GM23248 (cell line): Measurements from ENCODE around the gene CABCOCO1. TPM values are rescaled to one million over a fixed set of nuclear protein-coding genes. Genes with fewer than 3 reads are reported as not detected.
"Not testable (repeated sequence)": the region's sequence is repeated elsewhere in the genome, so short reads cannot be mapped to it uniquely, and the experiment has no call there.

Experiments
- DNase-seq: peaks from one replicate; pipeline ENCODE4 v3.0.0-alpha.2; 2015
- H2AFZ ChIP-seq: fragments of 200-600 bp; sonication (generic); 2 replicates; pipeline ENCODE4 v1.6.1; 2016; ENCODE audit warnings: antibody characterized with exemption
- H3F3A ChIP-seq: fragments of 200-600 bp; sonication (generic); 2 replicates; pipeline ENCODE4 v1.6.1; 2016; ENCODE audit warnings: mild to moderate bottlenecking, antibody characterized with exemption, mixed run types; ENCODE audit not compliant: insufficient read depth
- H3K27ac ChIP-seq: fragments of 200-600 bp; sonication (generic); 2 replicates; pipeline ENCODE4 v1.5.1; 2016; ENCODE audit warnings: mild to moderate bottlenecking
- H3K27me3 ChIP-seq: fragments of 200-600 bp; sonication (generic); replicated peaks from 2 replicates; pipeline ENCODE4 v1.6.1; 2016; ENCODE audit warnings: mild to moderate bottlenecking; ENCODE audit not compliant: insufficient read depth
- H3K36me3 ChIP-seq: fragments of 200-600 bp; sonication (generic); 2 replicates; pipeline ENCODE4 v1.6.1; 2016; ENCODE audit warnings: low read depth, mild to moderate bottlenecking
- H3K4me1 ChIP-seq: fragments of 200-600 bp; sonication (generic); 2 replicates; pipeline ENCODE4 v1.6.1; 2016; ENCODE audit warnings: mild to moderate bottlenecking; ENCODE audit not compliant: insufficient read depth
- H3K4me2 ChIP-seq: fragments of 200-600 bp; sonication (generic); one replicate; pipeline ENCODE4 v1.6.1; 2016; ENCODE audit warnings: mild to moderate bottlenecking; ENCODE audit not compliant: unreplicated experiment
- H3K4me3 ChIP-seq: fragments of 200-600 bp; sonication (generic); 2 replicates; pipeline ENCODE4 v1.5.1; 2016; ENCODE audit warnings: mild to moderate bottlenecking
- H3K79me2 ChIP-seq: fragments of 200-600 bp; sonication (generic); 2 replicates; pipeline ENCODE4 v1.6.1; 2016; ENCODE audit warnings: mild to moderate bottlenecking; ENCODE audit not compliant: insufficient read depth
- H3K9ac ChIP-seq: fragments of 200-600 bp; sonication (generic); 2 replicates; pipeline ENCODE4 v1.6.1; 2016; ENCODE audit warnings: mild to moderate bottlenecking
- H3K9me2 ChIP-seq: fragments of 200-600 bp; sonication (generic); 2 replicates; pipeline ENCODE4 v1.6.1; 2016; ENCODE audit warnings: mixed run types, mild to moderate bottlenecking, moderate library complexity; ENCODE audit not compliant: insufficient read depth
- H3K9me3 ChIP-seq: fragments of 200-600 bp; sonication (generic); one replicate; pipeline ENCODE4 v1.6.1; 2017; ENCODE audit warnings: low read depth
- H4K20me1 ChIP-seq: fragments of 200-600 bp; sonication (generic); 2 replicates; pipeline ENCODE4 v1.6.0; 2016; ENCODE audit not compliant: insufficient read depth
- EZH2 ChIP-seq: fragments of 200-600 bp; sonication (generic); IDR thresholded peaks from 2 replicates; pipeline ENCODE4 v1.6.1; 2018; ENCODE audit warnings: antibody characterized with exemption, mild to moderate bottlenecking; ENCODE audit not compliant: insufficient read depth, poor library complexity, severe bottlenecking
- EZH2phosphoT487 ChIP-seq: fragments of 200-600 bp; sonication (generic); IDR thresholded peaks from 2 replicates; pipeline ENCODE4 v1.6.1; 2018; ENCODE audit warnings: antibody characterized with exemption, moderate library complexity, mild to moderate bottlenecking, low read depth; ENCODE audit not compliant: insufficient read depth
- WGBS, 2 experiments: methylation state at CpG; one replicate each; pipeline ENCODE4 v1.1.6; 2015 to 2017; ENCODE audit warnings: low lambda C conversion rate in 2 of 2, low coverage in 1 of 2; ENCODE audit errors: missing lambda C conversion rate in 2 of 2; 5-methylcytosine and 5-hydroxymethylcytosine counted together
- in situ Hi-C: fragments of 300-500 bp; cut with MboI; formaldehyde crosslinking; loops from 2 replicates; pipeline ENCODE4 v1.15.0; 2020
- polyA plus RNA-seq: library from polyadenylated mRNA; unstranded; fragments of >200 nt; fragmentation: Nextera tagmentation; extraction: Ambion mirVana; gene quantifications from 2 replicates; pipeline ENCODE4 v1.2.1, GENCODE V29; 2016
- total RNA-seq: library from RNA; depleted of rRNA; stranded (reverse); fragments of >200 nt; shearing (Covaris generic); gene quantifications from 2 replicates; pipeline ENCODE4 v1.2.3, GENCODE V29; 2014

Gene CABCOCO1
- total and polyA plus RNA-seq, 2 experiments from 2014 or later = 0.22 to 1.1 TPM

GRCh38 chr10:61733358-61733940 is 70.7 kb downstream of the CABCOCO1 start:
- H3K79me2 ChIP-seq = no peaks in the 10 kb centered on the region
- H3K36me3 ChIP-seq = no peaks in the 10 kb centered on the region
- no peaks in the 10 kb centered on the region for H3K9me3 ChIP-seq
- H3K4me1 ChIP-seq = no peaks in the 10 kb centered on the region
- no peak overlapping the region for H3K4me3 ChIP-seq
- H3K9me2 ChIP-seq = no peaks in the 10 kb centered on the region
- H3K4me2 ChIP-seq = no peak overlapping the region
- H3K27me3 ChIP-seq = no peaks in the 10 kb centered on the region
- 75 to 86% methylated on average over 1 of the region's 1 CpG for WGBS, 2 experiments
- no peak overlapping the region for H2AFZ ChIP-seq
- no peak overlapping the region for H3K9ac ChIP-seq
- in situ Hi-C loops = loop anchor here (10.0 to 25.0 kb wide), 3 partner anchors 449 to 921 kb away; no protein-coding TSS in a partner anchor
- no peaks in the 10 kb centered on the region for H3F3A ChIP-seq
- DNase-seq = peak; percentile 71
- no peak overlapping the region for H3K27ac ChIP-seq
- no peak for TF ChIP-seq EZH2
- TF ChIP-seq EZH2phosphoT487 = no peak
- H4K20me1 ChIP-seq = no peaks in the 10 kb centered on the region

GRCh38 chr10:61735882-61736281 is 73.2 kb downstream of the CABCOCO1 start:
- Histone ChIP-seq H4K20me1 (no peaks in the 10 kb centered on the region), H3K4me2 (no peak overlapping the region), H3K36me3 (no peaks in the 10 kb centered on the region), H2AFZ (no peak overlapping the region), H3K27ac (no peak overlapping the region), H3K9me2 (no peaks in the 10 kb centered on the region), H3K27me3 (no peaks in the 10 kb centered on the region), H3K4me1 (no peaks in the 10 kb centered on the region), H3K79me2 (no peaks in the 10 kb centered on the region), H3K4me3 (no peak overlapping the region), H3F3A (no peaks in the 10 kb centered on the region), H3K9me3 (no peaks in the 10 kb centered on the region), H3K9ac (no peak overlapping the region)
- TF ChIP-seq EZH2phosphoT487 (no peak), EZH2 (no peak)
- no peak for DNase-seq
- in situ Hi-C loops = loop anchor here (10.0 to 25.0 kb wide), 3 partner anchors 451 to 924 kb away; no protein-coding TSS in a partner anchor
- WGBS, 2 experiments = 82 to 87% methylated on average over 3 of the region's 3 CpGs

DNA sequence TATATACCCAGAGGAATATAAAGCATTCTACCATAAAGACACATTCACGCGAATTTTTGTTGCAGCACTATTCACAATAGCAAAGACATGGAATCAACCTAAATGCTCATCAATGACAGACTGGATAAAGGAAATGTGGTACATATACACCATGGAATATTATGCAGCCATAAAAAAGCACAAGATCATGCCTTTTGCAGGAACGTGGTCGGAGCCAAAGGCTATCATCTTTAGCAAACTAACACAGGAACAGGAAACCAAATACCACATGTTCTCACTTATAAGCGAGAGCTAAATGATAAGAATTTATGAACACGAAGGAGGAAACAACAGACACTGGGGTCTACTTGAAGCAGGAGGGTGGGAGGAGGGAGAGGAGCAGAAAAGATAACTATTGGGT is 74.7 kb downstream of the CABCOCO1 start:
- 86 to 89% methylated on average over 6 of the region's 6 CpGs for WGBS, 2 experiments
- in situ Hi-C loops = loop anchor here (10.0 to 25.0 kb wide), 3 partner anchors 453 to 925 kb away; no protein-coding TSS in a partner anchor
- H3K9me2 ChIP-seq, H2AFZ ChIP-seq, H3K4me1 ChIP-seq, H3K36me3 ChIP-seq, H3K9ac ChIP-seq, H4K20me1 ChIP-seq, DNase-seq, H3F3A ChIP-seq, H3K4me2 ChIP-seq, H3K9me3 ChIP-seq, H3K4me3 ChIP-seq, H3K27ac ChIP-seq, H3K27me3 ChIP-seq, H3K79me2 ChIP-seq: not testable (repeated sequence)

DNA sequence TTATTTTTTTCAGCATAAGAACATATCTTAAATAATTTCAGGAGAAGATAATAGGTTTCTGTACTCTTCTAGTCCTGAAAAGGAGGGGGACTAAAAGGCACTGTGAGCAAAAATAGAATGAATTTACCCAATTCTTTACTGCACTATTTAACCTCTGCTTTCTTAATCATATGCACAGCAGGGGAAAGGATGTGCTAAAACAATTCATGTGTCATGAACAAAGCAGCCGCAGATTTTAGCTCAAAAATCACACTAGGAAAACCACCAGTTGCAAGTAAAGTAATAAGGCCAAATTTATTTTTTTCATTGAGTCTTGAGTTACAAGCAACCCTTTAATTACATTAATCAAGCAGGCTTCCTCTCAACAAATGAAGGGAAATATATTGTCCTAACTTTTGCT is 80.1 kb downstream of the CABCOCO1 start:
- DNase-seq = no peak
- Histone ChIP-seq H3K9me2 (no peaks in the 10 kb centered on the region), H3K4me3 (no peak overlapping the region), H3K4me1 (peaks cover 5% of the 10 kb centered on the region; the same call in 1 of the 2 replicates), H3F3A (no peaks in the 10 kb centered on the region), H2AFZ (no peak overlapping the region), H3K9me3 (no peaks in the 10 kb centered on the region), H3K27ac (no peak overlapping the region), H3K4me2 (no peak overlapping the region), H4K20me1 (no peaks in the 10 kb centered on the region), H3K9ac (no peak overlapping the region), H3K79me2 (no peaks in the 10 kb centered on the region), H3K27me3 (no peaks in the 10 kb centered on the region), H3K36me3 (no peaks in the 10 kb centered on the region)
- WGBS, 2 experiments = 81 to 90% methylated on average over 1 of the region's 1 CpG
- TF ChIP-seq EZH2 = no peak
- TF ChIP-seq EZH2phosphoT487 = no peak
- in situ Hi-C loops = loop anchor here (25.0 kb wide), 1 partner anchor 931 kb away; no protein-coding TSS in a partner anchor
